NB4 (cell line): Measurements from ENCODE around the gene C11orf98.

ENCODE experiments used
- POLR2A ChIP-seq: IDR thresholded peaks from 2 replicates; pipeline ENCODE4 v1.6.1; 2011; ENCODE audit warnings: mild to moderate bottlenecking; ENCODE audit not compliant: insufficient read length; ENCODE audit errors: extremely low read depth
- TF ChIP-seq, protein P1 (sequence below): IDR thresholded peaks from one replicate; pipeline ENCODE4 v1.5.1; 2012; ENCODE audit warnings: low read depth, low read length

DNA sequence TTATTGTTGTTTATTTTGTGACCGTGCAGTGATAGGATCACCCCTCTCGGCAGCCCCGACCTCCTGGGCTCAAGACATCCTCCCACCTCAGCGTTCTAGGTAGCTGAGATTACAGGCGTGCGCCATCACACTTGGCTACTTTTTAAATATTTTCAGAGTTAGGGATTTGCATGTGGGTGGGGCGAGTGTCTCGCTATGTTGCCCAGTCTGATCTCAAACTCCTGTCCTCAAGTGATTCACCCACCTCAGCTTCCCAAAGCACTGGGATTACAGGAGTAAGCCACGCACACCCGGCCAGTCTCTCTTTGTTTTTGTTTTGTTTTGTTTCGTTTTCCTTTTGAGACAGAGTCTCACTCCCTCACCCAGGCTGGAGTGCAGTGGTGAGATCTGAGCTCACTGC lies 10.7 kb downstream of the C11orf98 start:
- TF ChIP-seq, protein P1, sequence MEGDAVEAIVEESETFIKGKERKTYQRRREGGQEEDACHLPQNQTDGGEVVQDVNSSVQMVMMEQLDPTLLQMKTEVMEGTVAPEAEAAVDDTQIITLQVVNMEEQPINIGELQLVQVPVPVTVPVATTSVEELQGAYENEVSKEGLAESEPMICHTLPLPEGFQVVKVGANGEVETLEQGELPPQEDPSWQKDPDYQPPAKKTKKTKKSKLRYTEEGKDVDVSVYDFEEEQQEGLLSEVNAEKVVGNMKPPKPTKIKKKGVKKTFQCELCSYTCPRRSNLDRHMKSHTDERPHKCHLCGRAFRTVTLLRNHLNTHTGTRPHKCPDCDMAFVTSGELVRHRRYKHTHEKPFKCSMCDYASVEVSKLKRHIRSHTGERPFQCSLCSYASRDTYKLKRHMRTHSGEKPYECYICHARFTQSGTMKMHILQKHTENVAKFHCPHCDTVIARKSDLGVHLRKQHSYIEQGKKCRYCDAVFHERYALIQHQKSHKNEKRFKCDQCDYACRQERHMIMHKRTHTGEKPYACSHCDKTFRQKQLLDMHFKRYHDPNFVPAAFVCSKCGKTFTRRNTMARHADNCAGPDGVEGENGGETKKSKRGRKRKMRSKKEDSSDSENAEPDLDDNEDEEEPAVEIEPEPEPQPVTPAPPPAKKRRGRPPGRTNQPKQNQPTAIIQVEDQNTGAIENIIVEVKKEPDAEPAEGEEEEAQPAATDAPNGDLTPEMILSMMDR, result no peak
- no peak for TF ChIP-seq POLR2A
